Measurements from ENCODE around the gene TSG101. TPM values are rescaled to one million over a fixed set of nuclear protein-coding genes. Genes with fewer than 3 reads are reported as not detected.

TSG101 gene
- 10 to 100 TPM; 33.2 to 40.5 TPM for total RNA-seq

- DNase-seq: peak; percentile 94
- H3K27ac Mint-ChIP-seq: peak within 1 kb of the TSS; percentile 100
- no peaks in the 10 kb centered on the region for H3K9me3 Mint-ChIP-seq
- H3K36me3 Mint-ChIP-seq (ENCODE audit: low read depth): peaks cover 8% of the 10 kb centered on the region
- peaks cover 45% of the 10 kb centered on the region for H3K4me1 Mint-ChIP-seq (ENCODE audit: low read depth)
- intact Hi-C loops (cut with micrococcal nuclease): loop anchor here (1.0 to 5.0 kb wide), 12 partner anchors 58 to 513 kb away; partner anchors contain the start of genes GTF2H1, HPS5, SAAL1 and SERGEF
- H3K4me3 Mint-ChIP-seq: peak within 1 kb of the TSS; percentile 100
- CTCF ChIA-PET: interaction anchor here (0.5 to 1.4 kb wide), 9 partner anchors 13 to 411 kb away, joined by 3 to 11 read pairs (median 4); partner anchors contain the start of gene SPTY2D1
- H3K27me3 Mint-ChIP-seq (ENCODE audit: low read depth): no peaks in the 10 kb centered on the region
Measured at GRCh38 chr11:18526521-18527296, at the start of gene TSG101. TSG101 (minus strand) TSS chr11:18526942; CDS start chr11:18526816, 126 bp downstream.

GRCh38 chr11:18575361-18575760 lies 48.6 kb upstream of the TSG101 start:
- H3K27ac Mint-ChIP-seq: no peak overlapping the region
- CTCF ChIA-PET: no interaction called here

GRCh38 chr11:18567081-18567480 lies 40.3 kb upstream of the TSG101 start:
- Mint-ChIP-seq H3K4me1 (ENCODE audit: low read depth) (no peaks in the 10 kb centered on the region), H3K9me3 (no peaks in the 10 kb centered on the region), H3K4me3 (no peak overlapping the region), H3K27me3 (ENCODE audit: low read depth) (no peaks in the 10 kb centered on the region), H3K36me3 (ENCODE audit: low read depth) (peaks cover 6% of the 10 kb centered on the region), H3K27ac (no peak overlapping the region)
- intact Hi-C loops (cut with micrococcal nuclease): no loop called here
- DNase-seq: no peak
- CTCF ChIA-PET: no interaction called here

More at GRCh38 chr11:18575361-18575760, 48.6 kb upstream of the TSG101 start:
- intact Hi-C loops (cut with micrococcal nuclease): no loop called here
- no peaks in the 10 kb centered on the region for H3K9me3 Mint-ChIP-seq
- DNase-seq: no peak
- no peak overlapping the region for H3K4me3 Mint-ChIP-seq
- H3K36me3 Mint-ChIP-seq (ENCODE audit: low read depth): peaks cover 10% of the 10 kb centered on the region
- H3K4me1 Mint-ChIP-seq (ENCODE audit: low read depth): peaks cover 6% of the 10 kb centered on the region
- no peaks in the 10 kb centered on the region for H3K27me3 Mint-ChIP-seq (ENCODE audit: low read depth)

- CTCF ChIA-PET: interaction anchor here (0.9 kb wide), 1 partner anchor 323 kb away, joined by 3 read pairs; no protein-coding TSS in a partner anchor
- Mint-ChIP-seq H3K4me1 (ENCODE audit: low read depth) (no peaks in the 10 kb centered on the region), H3K27ac (no peak overlapping the region), H3K9me3 (no peaks in the 10 kb centered on the region), H3K27me3 (ENCODE audit: low read depth) (no peaks in the 10 kb centered on the region), H3K4me3 (no peak overlapping the region), H3K36me3 (ENCODE audit: low read depth) (peaks cover 7% of the 10 kb centered on the region)
- no peak for DNase-seq
- intact Hi-C loops (cut with micrococcal nuclease): no loop called here
Measured at GRCh38 chr11:18566406-18566805, 39.7 kb upstream of the TSG101 start.

GRCh38 chr11:18564149-18564548 lies 37.4 kb upstream of the TSG101 start:
- Mint-ChIP-seq H3K9me3 (no peaks in the 10 kb centered on the region), H3K27ac (no peak overlapping the region), H3K4me3 (no peak overlapping the region), H3K27me3 (ENCODE audit: low read depth) (no peaks in the 10 kb centered on the region), H3K36me3 (ENCODE audit: low read depth) (peaks cover 3% of the 10 kb centered on the region), H3K4me1 (ENCODE audit: low read depth) (no peaks in the 10 kb centered on the region)
- intact Hi-C loops (cut with micrococcal nuclease): no loop called here
- CTCF ChIA-PET: interaction anchor here (0.7 to 1.2 kb wide), 4 partner anchors 24 to 997 kb away, joined by 3 to 6 read pairs (median 4); no protein-coding TSS in a partner anchor
- DNase-seq: no peak

GRCh38 chr11:18563090-18563730 lies 36.5 kb upstream of the TSG101 start:
- Mint-ChIP-seq H3K36me3 (ENCODE audit: low read depth) (peaks cover 4% of the 10 kb centered on the region), H3K27me3 (ENCODE audit: low read depth) (no peaks in the 10 kb centered on the region), H3K27ac (no peak overlapping the region), H3K9me3 (no peaks in the 10 kb centered on the region), H3K4me1 (ENCODE audit: low read depth) (no peaks in the 10 kb centered on the region), H3K4me3 (no peak overlapping the region)
- intact Hi-C loops (cut with micrococcal nuclease): no loop called here
- DNase-seq: no peak
- CTCF ChIA-PET: no interaction called here

GRCh38 chr11:18548001-18548400 lies 21.3 kb upstream of the TSG101 start:
- intact Hi-C loops (cut with micrococcal nuclease): no loop called here
- Mint-ChIP-seq H3K27me3 (ENCODE audit: low read depth) (no peaks in the 10 kb centered on the region), H3K4me3 (no peak overlapping the region), H3K27ac (no peak overlapping the region), H3K9me3 (no peaks in the 10 kb centered on the region), H3K4me1 (ENCODE audit: low read depth) (no peaks in the 10 kb centered on the region), H3K36me3 (ENCODE audit: low read depth) (peaks cover 7% of the 10 kb centered on the region)
- CTCF ChIA-PET: no interaction called here
- no peak for DNase-seq

- Mint-ChIP-seq H3K9me3 (no peaks in the 10 kb centered on the region), H3K27me3 (ENCODE audit: low read depth) (no peaks in the 10 kb centered on the region), H3K4me3 (no peak overlapping the region), H3K27ac (no peak overlapping the region), H3K4me1 (ENCODE audit: low read depth) (peaks cover 6% of the 10 kb centered on the region), H3K36me3 (ENCODE audit: low read depth) (peaks cover 7% of the 10 kb centered on the region)
- CTCF ChIA-PET: interaction anchor here (0.7 to 3.6 kb wide), 23 partner anchors 10 to 297 kb away, joined by 3 to 32 read pairs (median 4); partner anchors contain the start of gene TSG101
- intact Hi-C loops (cut with micrococcal nuclease): loop anchor here (1.0 to 5.0 kb wide), 8 partner anchors 92 to 425 kb away; partner anchors contain the start of gene SPTY2D1
- DNase-seq: no peak
Measured at GRCh38 chr11:18540207-18541009, 13.7 kb upstream of the TSG101 start.

- CTCF ChIA-PET: interaction anchor here (0.5 to 1.2 kb wide), 4 partner anchors 91 to 430 kb away, joined by 3 to 4 read pairs (median 3); no protein-coding TSS in a partner anchor
- no peaks in the 10 kb centered on the region for H3K27me3 Mint-ChIP-seq (ENCODE audit: low read depth)
- H3K9me3 Mint-ChIP-seq: no peaks in the 10 kb centered on the region
- H3K4me3 Mint-ChIP-seq: no peak overlapping the region
- H3K36me3 Mint-ChIP-seq (ENCODE audit: low read depth): no peaks in the 10 kb centered on the region
- DNase-seq: no peak
- H3K4me1 Mint-ChIP-seq (ENCODE audit: low read depth): peaks cover 7% of the 10 kb centered on the region
- intact Hi-C loops (cut with micrococcal nuclease): no loop called here
- no peak overlapping the region for H3K27ac Mint-ChIP-seq
Measured at GRCh38 chr11:18536209-18536608, 9.5 kb upstream of the TSG101 start.

- Mint-ChIP-seq H3K4me3 (no peak overlapping the region), H3K27me3 (ENCODE audit: low read depth) (no peaks in the 10 kb centered on the region), H3K36me3 (ENCODE audit: low read depth) (no peaks in the 10 kb centered on the region), H3K9me3 (no peaks in the 10 kb centered on the region), H3K27ac (no peak overlapping the region), H3K4me1 (ENCODE audit: low read depth) (peaks cover 7% of the 10 kb centered on the region)
- CTCF ChIA-PET: interaction anchor here (0.9 kb wide), 1 partner anchor 230 kb away, joined by 4 read pairs; no protein-coding TSS in a partner anchor
- DNase-seq: no peak
- intact Hi-C loops (cut with micrococcal nuclease): no loop called here
Measured at GRCh38 chr11:18534245-18534644, 7.5 kb upstream of the TSG101 start.

GRCh38 chr11:18533365-18533764 lies 6.6 kb upstream of the TSG101 start:
- CTCF ChIA-PET: interaction anchor here (0.6 to 0.9 kb wide), 3 partner anchors 118 to 231 kb away, joined by 3 to 4 read pairs (median 3); no protein-coding TSS in a partner anchor
- H3K27ac Mint-ChIP-seq: no peak overlapping the region
- H3K36me3 Mint-ChIP-seq (ENCODE audit: low read depth): peaks cover 2% of the 10 kb centered on the region
- H3K4me1 Mint-ChIP-seq (ENCODE audit: low read depth): peaks cover 12% of the 10 kb centered on the region
- H3K9me3 Mint-ChIP-seq: no peaks in the 10 kb centered on the region
- no peak overlapping the region for H3K4me3 Mint-ChIP-seq
- DNase-seq: no peak
- intact Hi-C loops (cut with micrococcal nuclease): no loop called here
- H3K27me3 Mint-ChIP-seq (ENCODE audit: low read depth): no peaks in the 10 kb centered on the region
